Measurements from ENCODE around the gene TTC34. TPM values are rescaled to one million over a fixed set of nuclear protein-coding genes. Genes with fewer than 3 reads are reported as not detected.
A peak's percentile ranks its signal among the peaks of the same experiment; 100 is the strongest.

The TTC34 gene
- total and polyA plus RNA-seq, 10 of the 15 experiments (the other 5 are each of a cell fraction or from before 2014, with no cell fraction given), result 0.03 to 0.49 (median 0.05) TPM; not detected in 2

DNA sequence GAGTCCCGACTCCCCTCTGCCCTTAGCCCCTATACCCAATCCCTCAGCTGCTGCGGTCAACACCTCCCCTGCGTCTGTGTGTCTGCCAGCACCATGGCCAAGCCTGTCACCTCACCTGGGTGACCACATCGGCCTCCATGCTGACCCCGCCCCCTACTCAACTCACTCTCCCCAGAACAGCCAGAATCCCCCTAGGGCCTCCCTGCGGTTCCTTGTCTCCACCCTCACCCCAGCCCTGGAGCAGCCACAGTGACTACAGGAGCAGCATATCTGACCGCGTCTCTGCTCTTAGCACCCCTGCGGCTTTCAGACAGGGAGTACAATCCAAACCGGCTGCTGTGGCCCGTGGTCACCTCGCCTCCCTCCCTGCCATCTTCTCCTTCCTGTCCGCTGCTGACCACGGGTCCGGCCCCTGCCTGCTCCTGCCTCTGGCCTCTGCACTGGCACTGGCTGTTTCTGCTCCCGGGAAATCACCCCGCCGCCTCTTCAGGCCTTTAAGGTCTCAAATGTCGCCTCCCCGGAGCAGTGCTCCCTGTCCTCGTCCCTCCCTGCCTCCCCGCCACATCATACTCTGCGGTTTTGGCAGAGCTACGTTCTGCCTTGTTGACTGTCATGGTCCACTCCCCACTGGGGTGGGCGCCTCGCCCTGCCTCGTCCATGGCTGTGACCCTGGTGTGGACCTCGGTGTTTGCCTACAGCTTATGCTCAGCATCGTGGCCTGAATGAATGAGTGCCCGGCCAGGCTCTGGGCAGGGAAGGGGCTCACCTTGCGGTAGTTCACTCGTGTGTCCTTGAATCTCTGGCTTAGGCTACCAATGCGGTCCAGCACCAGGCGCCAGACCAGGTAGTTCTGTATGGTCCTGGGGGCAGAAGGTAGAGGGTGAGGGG is 203.8 kb downstream of the TTC34 start:
- intact Hi-C loops (cut with micrococcal nuclease; ENCODE audit: unreplicated experiment) (no loop called here), in situ Hi-C loops (cut with MboI) (no loop called here)
- no TSS peak for BruUV-seq (replicated peaks)
- ChIA-PET CTCF (no interaction called here), RAD21 (ENCODE audit: unreplicated experiment) (no interaction called here), SMC1A (ENCODE audit: uncharacterized antibody, unreplicated experiment) (no interaction called here), POLR2A (no interaction called here)
- Histone ChIP-seq H3K27ac (ENCODE audit: control insufficient read depth, insufficient read depth) (no peak overlapping the region), H3K4me1 (ENCODE audit: control insufficient read depth, insufficient read depth, low read length) (no peaks in the 10 kb centered on the region), H3K9me3 (replicated peaks; ENCODE audit: control insufficient read depth, insufficient read depth, low read length) (no peaks in the 10 kb centered on the region), H2AFZ (ENCODE audit: control insufficient read depth, low read depth, low read length) (no peak overlapping the region), H3K4me3 (no peak overlapping the region), H4K20me1 (ENCODE audit: control insufficient read depth, insufficient read depth) (no peaks in the 10 kb centered on the region), H3K4me2 (ENCODE audit: control insufficient read depth, insufficient read depth) (no peak overlapping the region), H3K79me2 (ENCODE audit: control insufficient read depth, insufficient read depth, low read length) (no peaks in the 10 kb centered on the region), H3K9ac (ENCODE audit: control insufficient read depth, insufficient read depth, low read length) (no peak overlapping the region), H3K27me3 (replicated peaks in 1 of 2; ENCODE audit: control insufficient read depth in 2 of 2, insufficient read depth in 2 of 2, low read length in 1 of 2) (no peaks in the 10 kb centered on the region), H3K36me3 (ENCODE audit: control insufficient read depth in 2 of 2, insufficient read depth in 2 of 2, low read length in 1 of 2) (no peaks in the 10 kb centered on the region)
- FAIRE-seq (no peak), DNase-seq (ENCODE audit: low read depth, low spot score) (no peak), ATAC-seq (peak; percentile 31; the same call in 1 of the 3 replicates)
- no peak for TF ChIP-seq NR2C1 (IDR thresholded peaks at IDR 0.05)
- TF ChIP-seq TBL1XR1 (IDR thresholded peaks at IDR 0.05; ENCODE audit: low read depth, low read length), result no peak
- TF ChIP-seq MXI1 (IDR thresholded peaks at IDR 0.05; ENCODE audit: low read depth, low read length), result no peak
- TF ChIP-seq NR2F1 (conservative IDR thresholded peaks at IDR 0.05), result peak; percentile 59
- no peak for TF ChIP-seq RUNX3 (IDR thresholded peaks at IDR 0.05; ENCODE audit: low read length)
- TF ChIP-seq RELA (IDR thresholded peaks at IDR 0.05; ENCODE audit: borderline replicate concordance, partially characterized antibody), result no peak
- no peak for TF ChIP-seq STAT1 (conservative IDR thresholded peaks at IDR 0.05)
- TF ChIP-seq CEBPB (IDR thresholded peaks at IDR 0.05; ENCODE audit: borderline replicate concordance in 1 of 2, low read depth in 2 of 2, low read length in 2 of 2), result no peak
- 33% methylated on average over 28 of the region's 34 CpGs for WGBS (ENCODE audit: insufficient coverage, insufficient replicate concordance, low lambda C conversion rate, missing lambda C conversion rate)

Measured in GM12878 (cell line).